ENCODE measurements around the gene RITA1.

DNA sequence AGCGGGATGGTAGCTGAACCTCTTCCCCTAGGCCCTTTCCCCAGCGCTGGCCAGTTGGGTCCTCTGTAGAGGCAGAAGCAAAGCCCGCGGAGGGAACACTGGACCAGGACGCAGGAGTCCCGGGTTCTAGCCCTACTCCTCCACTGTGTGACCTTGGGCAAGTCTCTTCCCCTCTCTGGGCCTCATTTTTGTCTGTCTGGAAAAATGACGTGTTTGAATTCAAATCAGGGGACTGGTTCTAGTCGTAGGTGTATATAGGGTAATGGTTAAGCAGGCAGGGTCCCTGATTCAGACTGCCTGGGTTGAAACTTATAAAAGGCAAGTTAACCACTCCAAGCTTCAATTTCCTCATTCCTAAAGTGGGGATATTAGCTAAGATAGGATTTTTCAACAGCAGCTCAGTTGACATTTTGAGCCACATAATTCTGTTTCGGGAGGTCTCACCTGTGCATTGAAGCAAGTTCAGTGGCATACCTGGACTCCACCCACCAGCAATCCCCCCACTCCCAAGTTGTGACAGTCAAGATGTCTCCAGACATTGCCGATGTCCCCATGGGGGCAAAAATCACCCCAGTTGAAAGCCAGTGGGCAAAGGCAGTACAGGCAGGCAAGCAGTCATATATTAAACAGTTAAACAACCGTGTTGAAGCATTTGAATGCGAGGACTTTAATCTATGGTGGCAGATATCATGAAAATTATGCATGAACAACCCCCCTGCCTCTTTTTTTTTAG is 36.6 kb downstream of the RITA1 start:
- TF ChIP-seq, protein P1, sequence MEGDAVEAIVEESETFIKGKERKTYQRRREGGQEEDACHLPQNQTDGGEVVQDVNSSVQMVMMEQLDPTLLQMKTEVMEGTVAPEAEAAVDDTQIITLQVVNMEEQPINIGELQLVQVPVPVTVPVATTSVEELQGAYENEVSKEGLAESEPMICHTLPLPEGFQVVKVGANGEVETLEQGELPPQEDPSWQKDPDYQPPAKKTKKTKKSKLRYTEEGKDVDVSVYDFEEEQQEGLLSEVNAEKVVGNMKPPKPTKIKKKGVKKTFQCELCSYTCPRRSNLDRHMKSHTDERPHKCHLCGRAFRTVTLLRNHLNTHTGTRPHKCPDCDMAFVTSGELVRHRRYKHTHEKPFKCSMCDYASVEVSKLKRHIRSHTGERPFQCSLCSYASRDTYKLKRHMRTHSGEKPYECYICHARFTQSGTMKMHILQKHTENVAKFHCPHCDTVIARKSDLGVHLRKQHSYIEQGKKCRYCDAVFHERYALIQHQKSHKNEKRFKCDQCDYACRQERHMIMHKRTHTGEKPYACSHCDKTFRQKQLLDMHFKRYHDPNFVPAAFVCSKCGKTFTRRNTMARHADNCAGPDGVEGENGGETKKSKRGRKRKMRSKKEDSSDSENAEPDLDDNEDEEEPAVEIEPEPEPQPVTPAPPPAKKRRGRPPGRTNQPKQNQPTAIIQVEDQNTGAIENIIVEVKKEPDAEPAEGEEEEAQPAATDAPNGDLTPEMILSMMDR (conservative IDR thresholded peaks at IDR 0.05; ENCODE audit: low read depth, low read length): no peak
- TF ChIP-seq MXI1 (IDR thresholded peaks at IDR 0.05; ENCODE audit: borderline replicate concordance, low read depth, low read length): no peak
- TF ChIP-seq SMC3 (IDR thresholded peaks at IDR 0.05; ENCODE audit: low read depth, low read length): no peak
- TF ChIP-seq BHLHE40 (IDR thresholded peaks at IDR 0.05; ENCODE audit: low read depth, low read length): no peak
- TF ChIP-seq POLR2A (IDR thresholded peaks at IDR 0.05; ENCODE audit: low read depth, low read length): no peak
- TF ChIP-seq FOS (IDR thresholded peaks at IDR 0.05; ENCODE audit: low read depth, low read length): no peak
- TF ChIP-seq RAD21 (IDR thresholded peaks at IDR 0.05; ENCODE audit: low read length): no peak
- no peak for TF ChIP-seq RCOR1 (IDR thresholded peaks at IDR 0.05; ENCODE audit: insufficient replicate concordance, low read length)
- TF ChIP-seq, protein P2, sequence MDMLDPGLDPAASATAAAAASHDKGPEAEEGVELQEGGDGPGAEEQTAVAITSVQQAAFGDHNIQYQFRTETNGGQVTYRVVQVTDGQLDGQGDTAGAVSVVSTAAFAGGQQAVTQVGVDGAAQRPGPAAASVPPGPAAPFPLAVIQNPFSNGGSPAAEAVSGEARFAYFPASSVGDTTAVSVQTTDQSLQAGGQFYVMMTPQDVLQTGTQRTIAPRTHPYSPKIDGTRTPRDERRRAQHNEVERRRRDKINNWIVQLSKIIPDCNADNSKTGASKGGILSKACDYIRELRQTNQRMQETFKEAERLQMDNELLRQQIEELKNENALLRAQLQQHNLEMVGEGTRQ (IDR thresholded peaks at IDR 0.05; ENCODE audit: low read depth, low read length): no peak
- no peak for TF ChIP-seq RFX5 (IDR thresholded peaks at IDR 0.05; ENCODE audit: low read depth, low read length)
- TF ChIP-seq NFE2L2 (IDR thresholded peaks at IDR 0.05; ENCODE audit: low read depth, low read length): no peak

Measured in IMR-90 (cell line).